HG03196 (cell line): ENCODE data around the gene LPCAT1.
"Not testable (repeated sequence)": the region's sequence is repeated elsewhere in the genome, so short reads cannot be mapped to it uniquely, and the experiment has no call there.

ENCODE experiments used
- ATAC-seq: cut with Tn5 transposase; IDR thresholded peaks from one replicate; pipeline ENCODE4 v1.9.1; 2021; ENCODE audit not compliant: unreplicated experiment

LPCAT1 gene

GRCh38 chr5:1467341-1468246 lies 56.2 kb downstream of the LPCAT1 start:
- ATAC-seq = no peak

GRCh38 chr5:1466631-1467265 lies 57.0 kb downstream of the LPCAT1 start:
- no peak for ATAC-seq

- ATAC-seq = no peak
Observed at GRCh38 chr5:1465966-1466471, 57.7 kb downstream of the LPCAT1 start.

GRCh38 chr5:1465117-1465516 lies 58.6 kb downstream of the LPCAT1 start:
- no peak for ATAC-seq

- no peak for ATAC-seq
Observed at GRCh38 chr5:1464511-1464910, 59.2 kb downstream of the LPCAT1 start.

- no peak for ATAC-seq
Observed at GRCh38 chr5:1464096-1464446, 59.7 kb downstream of the LPCAT1 start.

- ATAC-seq = no peak
Observed at GRCh38 chr5:1463326-1464095, 60.2 kb downstream of the LPCAT1 start.

GRCh38 chr5:1462358-1462757 lies 61.4 kb downstream of the LPCAT1 start:
- no peak for ATAC-seq

GRCh38 chr5:1461396-1461795 lies 62.4 kb downstream of the LPCAT1 start:
- ATAC-seq = no peak

GRCh38 chr5:1460054-1460682 lies 63.6 kb downstream of the LPCAT1 start:
- no peak for ATAC-seq

- ATAC-seq = not testable (repeated sequence)
Observed at GRCh38 chr5:1459435-1459834, 64.3 kb downstream of the LPCAT1 start.

- ATAC-seq = not testable (repeated sequence)
Observed at GRCh38 chr5:1456110-1456881, 67.5 kb downstream of the LPCAT1 start.

GRCh38 chr5:1453613-1454012 lies 70.1 kb downstream of the LPCAT1 start:
- no peak for ATAC-seq

- no peak for ATAC-seq
Observed at GRCh38 chr5:1449081-1449630, 74.6 kb downstream of the LPCAT1 start.

- ATAC-seq = no peak
Observed at GRCh38 chr5:1448511-1449011, 75.2 kb downstream of the LPCAT1 start.

GRCh38 chr5:1447671-1448361 lies 75.9 kb downstream of the LPCAT1 start:
- no peak for ATAC-seq

GRCh38 chr5:1446602-1447343 lies 77.0 kb downstream of the LPCAT1 start:
- ATAC-seq = no peak
